ENCODE results near the gene ATF7IP. TPM values are rescaled to one million over a fixed set of nuclear protein-coding genes. Genes with fewer than 3 reads are reported as not detected.

The ATF7IP gene
- total RNA-seq, 1 experiment from 2014 or later: 100 TPM

DNA sequence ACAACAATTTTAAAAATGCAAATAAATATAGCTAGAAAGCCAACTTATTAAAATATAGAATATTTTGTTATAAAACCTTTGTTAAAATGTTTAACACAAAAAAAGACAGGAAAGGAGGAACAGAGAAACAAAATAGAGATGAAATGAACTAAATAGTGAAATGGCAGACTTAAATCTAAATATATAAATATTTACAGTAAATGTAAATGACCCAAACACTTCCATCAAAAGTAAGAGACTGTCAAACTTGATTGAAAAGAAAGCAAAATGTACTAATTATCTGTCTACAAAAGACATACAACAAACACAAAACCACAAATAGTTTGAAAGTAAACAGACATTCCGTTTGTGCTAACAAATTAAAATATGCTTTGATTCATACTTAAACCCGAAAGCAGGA is 160.5 kb downstream of the ATF7IP start:
- H3K4me3 ChIP-seq (ENCODE audit: low read depth, low read length, poor library complexity, severe bottlenecking): no peak overlapping the region
- no TSS peak for BruUV-seq (replicated peaks)
- peaks cover 10% of the 10 kb centered on the region for H3K9me3 ChIP-seq (ENCODE audit: low read depth, low read length, poor library complexity, severe bottlenecking)
- DNase-seq (ENCODE audit: low spot score): no peak
- H3K36me3 ChIP-seq (ENCODE audit: insufficient read depth, low read length, poor library complexity, severe bottlenecking): no peaks in the 10 kb centered on the region
- intact Hi-C loops (cut with micrococcal nuclease; ENCODE audit: unreplicated experiment): no loop called here
- TF ChIP-seq EZH2 (IDR thresholded peaks at IDR 0.05; ENCODE audit: borderline replicate concordance, low read depth, low read length, poor library complexity, severe bottlenecking): no peak
- TF ChIP-seq CTCF (conservative IDR thresholded peaks at IDR 0.05; ENCODE audit: low read depth, low read length): no peak
- CTCF ChIA-PET: no interaction called here
- H3K27ac ChIP-seq (ENCODE audit: low read depth, low read length, poor library complexity, severe bottlenecking): no peak overlapping the region
- POLR2A ChIA-PET (ENCODE audit: low non-redundant PET): no interaction called here
- H3K4me1 ChIP-seq (ENCODE audit: insufficient read depth, low read length, poor library complexity, severe bottlenecking): no peaks in the 10 kb centered on the region
- no peaks in the 10 kb centered on the region for H3K27me3 ChIP-seq (replicated peaks; ENCODE audit: insufficient read depth, low read depth, low read length, poor library complexity)

- Histone ChIP-seq H3K27ac (ENCODE audit: low read depth, low read length, poor library complexity, severe bottlenecking) (no peak overlapping the region), H3K4me1 (ENCODE audit: insufficient read depth, low read length, poor library complexity, severe bottlenecking) (no peaks in the 10 kb centered on the region), H3K4me3 (ENCODE audit: low read depth, low read length, poor library complexity, severe bottlenecking) (no peak overlapping the region), H3K9me3 (ENCODE audit: low read depth, low read length, poor library complexity, severe bottlenecking) (no peaks in the 10 kb centered on the region), H3K36me3 (ENCODE audit: insufficient read depth, low read length, poor library complexity, severe bottlenecking) (no peaks in the 10 kb centered on the region), H3K27me3 (replicated peaks; ENCODE audit: insufficient read depth, low read depth, low read length, poor library complexity) (no peaks in the 10 kb centered on the region)
- ChIA-PET CTCF (no interaction called here), POLR2A (ENCODE audit: low non-redundant PET) (no interaction called here)
- intact Hi-C loops (cut with micrococcal nuclease; ENCODE audit: unreplicated experiment): no loop called here
- DNase-seq (ENCODE audit: low spot score): no peak
- BruUV-seq (replicated peaks): no TSS peak
- no peak for TF ChIP-seq EZH2 (IDR thresholded peaks at IDR 0.05; ENCODE audit: borderline replicate concordance, low read depth, low read length, poor library complexity, severe bottlenecking)
- TF ChIP-seq CTCF (conservative IDR thresholded peaks at IDR 0.05; ENCODE audit: low read depth, low read length): no peak
These were observed 166.7 kb downstream of the ATF7IP start for GRCh38 chr12:14532152-14532551.

DNA sequence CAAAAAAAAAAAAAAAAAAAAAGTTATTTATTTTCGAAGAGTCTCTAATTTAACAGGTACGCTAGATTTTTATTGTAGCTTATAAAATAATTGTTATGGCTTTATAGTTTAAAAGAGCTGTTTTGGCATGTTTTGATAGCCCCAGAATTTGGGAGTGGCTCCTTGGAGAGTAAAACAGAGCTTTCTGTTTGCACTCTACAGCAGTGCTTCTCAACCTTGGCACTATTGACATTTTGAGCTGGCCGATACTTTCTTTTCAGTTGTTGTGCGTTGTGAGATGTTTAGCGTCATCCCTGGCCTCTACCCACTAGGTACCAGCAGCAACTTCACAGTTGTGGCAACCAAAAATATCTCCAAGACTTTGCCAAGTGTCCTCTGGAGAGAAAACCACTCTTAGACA is 171.6 kb downstream of the ATF7IP start:
- DNase-seq (ENCODE audit: low spot score): no peak
- CTCF ChIA-PET: no interaction called here
- Histone ChIP-seq H3K27ac (ENCODE audit: low read depth, low read length, poor library complexity, severe bottlenecking) (no peak overlapping the region), H3K4me1 (ENCODE audit: insufficient read depth, low read length, poor library complexity, severe bottlenecking) (no peaks in the 10 kb centered on the region), H3K36me3 (ENCODE audit: insufficient read depth, low read length, poor library complexity, severe bottlenecking) (no peaks in the 10 kb centered on the region), H3K4me3 (ENCODE audit: low read depth, low read length, poor library complexity, severe bottlenecking) (no peak overlapping the region), H3K9me3 (ENCODE audit: low read depth, low read length, poor library complexity, severe bottlenecking) (no peaks in the 10 kb centered on the region), H3K27me3 (replicated peaks; ENCODE audit: insufficient read depth, low read depth, low read length, poor library complexity) (no peaks in the 10 kb centered on the region)
- TF ChIP-seq EZH2 (IDR thresholded peaks at IDR 0.05; ENCODE audit: borderline replicate concordance, low read depth, low read length, poor library complexity, severe bottlenecking) (no peak), CTCF (conservative IDR thresholded peaks at IDR 0.05; ENCODE audit: low read depth, low read length) (no peak)
- POLR2A ChIA-PET (ENCODE audit: low non-redundant PET): no interaction called here
- intact Hi-C loops (cut with micrococcal nuclease; ENCODE audit: unreplicated experiment): no loop called here
- no TSS peak for BruUV-seq (replicated peaks)

Measured in A673 (cell line).